ENCODE measurements around the gene CYP39A1. TPM values are rescaled to one million over a fixed set of nuclear protein-coding genes. Genes with fewer than 3 reads are reported as not detected.

CYP39A1 gene
- total RNA-seq, 1 donor from 2014 or later, result 5.4 TPM

GRCh38 chr6:46677314-46677654, 24.7 kb upstream of the CYP39A1 start:
- no peak for TF ChIP-seq POLR2AphosphoS5 (IDR thresholded peaks at IDR 0.05; ENCODE audit: insufficient read depth in 1 of 2, low read depth in 1 of 2)
- no peak for TF ChIP-seq CTCF (IDR thresholded peaks at IDR 0.05)
- intact Hi-C loops (cut with DNase I), result no loop called here

DNA sequence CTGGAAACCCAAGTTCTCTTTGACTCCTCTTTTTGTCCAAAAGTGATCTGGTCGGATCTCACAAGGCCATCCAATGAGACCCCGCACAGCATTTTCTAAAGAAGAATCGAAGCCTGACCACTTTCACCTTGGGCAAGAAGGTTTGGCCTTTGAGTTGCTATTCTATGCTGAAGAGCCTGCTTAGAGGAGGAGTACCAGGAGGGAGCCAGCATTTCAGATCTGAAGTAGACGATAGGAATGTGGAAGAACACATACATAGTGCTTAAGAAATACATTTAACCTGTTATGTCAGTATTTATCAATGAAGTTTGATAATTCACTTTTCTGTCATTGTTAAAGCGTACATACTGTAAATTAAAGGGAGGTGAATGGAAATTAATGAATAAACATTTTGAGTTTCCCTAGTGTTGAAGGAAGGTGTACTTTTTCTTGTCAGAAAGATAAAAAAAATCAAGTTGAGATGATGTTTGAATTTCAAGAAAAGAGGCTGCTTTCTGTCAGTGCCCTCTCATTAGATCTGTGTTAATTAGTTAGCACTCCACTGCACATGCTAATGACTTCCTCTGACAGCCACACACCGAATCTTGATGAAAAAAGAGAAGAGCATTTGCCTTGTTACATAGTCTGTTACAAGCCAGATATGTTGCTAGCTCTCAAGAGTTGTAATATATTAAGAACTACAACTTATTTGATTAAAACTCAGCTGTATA, 24.1 kb upstream of the CYP39A1 start:
- DNase-seq (ENCODE audit: extremely low spot score in 2 of 2), result no peak
- Histone ChIP-seq H3K27ac (no peak overlapping the region), H3K4me3 (no peak overlapping the region), H3K36me3 (no peaks in the 10 kb centered on the region), H3K4me1 (no peaks in the 10 kb centered on the region), H3K27me3 (no peaks in the 10 kb centered on the region), H3K9me3 (no peaks in the 10 kb centered on the region)
- intact Hi-C loops (cut with DNase I), result no loop called here
- no peak for TF ChIP-seq POLR2AphosphoS5 (IDR thresholded peaks at IDR 0.05; ENCODE audit: insufficient read depth in 1 of 2, low read depth in 1 of 2)
- no peak for TF ChIP-seq POLR2A (IDR thresholded peaks at IDR 0.05)
- no peak for TF ChIP-seq CTCF (IDR thresholded peaks at IDR 0.05)

More at GRCh38 chr6:46677314-46677654, 24.7 kb upstream of the CYP39A1 start:
- no peak overlapping the region for H3K4me3 ChIP-seq
- DNase-seq (ENCODE audit: extremely low spot score in 2 of 2), result no peak
- no peaks in the 10 kb centered on the region for H3K4me1 ChIP-seq
- H3K9me3 ChIP-seq, result no peaks in the 10 kb centered on the region
- H3K27me3 ChIP-seq, result no peaks in the 10 kb centered on the region
- H3K27ac ChIP-seq, result no peak overlapping the region
- H3K36me3 ChIP-seq, result no peaks in the 10 kb centered on the region

- H3K9me3 ChIP-seq, result no peaks in the 10 kb centered on the region
- no peaks in the 10 kb centered on the region for H3K27me3 ChIP-seq
- no peaks in the 10 kb centered on the region for H3K36me3 ChIP-seq
- no peak for DNase-seq (ENCODE audit: extremely low spot score in 2 of 2)
- H3K4me1 ChIP-seq, result no peaks in the 10 kb centered on the region
- no peak overlapping the region for H3K4me3 ChIP-seq
- intact Hi-C loops (cut with DNase I), result no loop called here
- TF ChIP-seq CTCF (IDR thresholded peaks at IDR 0.05) (no peak), POLR2A (IDR thresholded peaks at IDR 0.05) (no peak), POLR2AphosphoS5 (IDR thresholded peaks at IDR 0.05; ENCODE audit: insufficient read depth in 1 of 2, low read depth in 1 of 2) (no peak)
- no peak overlapping the region for H3K27ac ChIP-seq
Observed at GRCh38 chr6:46674410-46674809, 21.8 kb upstream of the CYP39A1 start.

GRCh38 chr6:46667377-46667776, 14.8 kb upstream of the CYP39A1 start:
- no peak for DNase-seq (ENCODE audit: extremely low spot score in 2 of 2)
- no peak overlapping the region for H3K27ac ChIP-seq
- peaks cover 0 to 10% of the 10 kb centered on the region in 2 donors for H3K36me3 ChIP-seq
- intact Hi-C loops (cut with DNase I), result no loop called here
- TF ChIP-seq CTCF (IDR thresholded peaks at IDR 0.05) (no peak), POLR2A (IDR thresholded peaks at IDR 0.05) (no peak), POLR2AphosphoS5 (IDR thresholded peaks at IDR 0.05; ENCODE audit: insufficient read depth in 1 of 2, low read depth in 1 of 2) (no peak)
- no peak overlapping the region for H3K4me3 ChIP-seq
- no peaks in the 10 kb centered on the region for H3K4me1 ChIP-seq
- no peaks in the 10 kb centered on the region for H3K27me3 ChIP-seq
- H3K9me3 ChIP-seq, result no peaks in the 10 kb centered on the region

DNA sequence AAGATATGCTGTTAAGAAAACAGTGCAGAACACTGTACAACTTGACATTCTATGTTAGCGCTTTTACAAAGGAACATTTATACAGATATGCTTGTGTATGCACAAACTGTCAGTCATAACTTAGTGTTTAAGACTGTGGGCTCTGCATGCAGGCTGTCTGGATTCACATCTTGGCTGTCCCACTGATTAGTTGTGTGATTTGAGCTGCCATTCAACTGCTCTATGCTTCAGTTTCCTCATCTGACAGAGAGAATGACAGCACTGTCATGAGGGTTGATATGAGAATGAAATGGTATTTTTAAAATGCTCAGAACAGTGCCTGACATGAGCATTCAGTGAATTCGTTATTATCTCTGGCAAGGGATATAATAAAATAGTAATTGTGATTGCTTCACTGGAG, 8.9 kb upstream of the CYP39A1 start:
- TF ChIP-seq POLR2A (IDR thresholded peaks at IDR 0.05) (no peak), CTCF (IDR thresholded peaks at IDR 0.05) (no peak), POLR2AphosphoS5 (IDR thresholded peaks at IDR 0.05; ENCODE audit: insufficient read depth in 1 of 2, low read depth in 1 of 2) (no peak)
- Histone ChIP-seq H3K27me3 (no peaks in the 10 kb centered on the region), H3K27ac (no peak overlapping the region), H3K4me3 (no peak overlapping the region), H3K9me3 (no peaks in the 10 kb centered on the region), H3K36me3 (peaks cover 0 to 10% of the 10 kb centered on the region in 2 donors), H3K4me1 (no peaks in the 10 kb centered on the region)
- intact Hi-C loops (cut with DNase I), result no loop called here
- no peak for DNase-seq (ENCODE audit: extremely low spot score in 2 of 2)

Measured in vagina (tissue), 2 donors.